ENCODE data around the gene IFITM1. TPM values are rescaled to one million over a fixed set of nuclear protein-coding genes. Genes with fewer than 3 reads are reported as not detected.

Gene IFITM1
- total and polyA plus RNA-seq, 9 of the 15 experiments (the other 6 are each of a cell fraction or from before 2014, with no cell fraction given), result 691 to 5,579 (median 974) TPM

DNA sequence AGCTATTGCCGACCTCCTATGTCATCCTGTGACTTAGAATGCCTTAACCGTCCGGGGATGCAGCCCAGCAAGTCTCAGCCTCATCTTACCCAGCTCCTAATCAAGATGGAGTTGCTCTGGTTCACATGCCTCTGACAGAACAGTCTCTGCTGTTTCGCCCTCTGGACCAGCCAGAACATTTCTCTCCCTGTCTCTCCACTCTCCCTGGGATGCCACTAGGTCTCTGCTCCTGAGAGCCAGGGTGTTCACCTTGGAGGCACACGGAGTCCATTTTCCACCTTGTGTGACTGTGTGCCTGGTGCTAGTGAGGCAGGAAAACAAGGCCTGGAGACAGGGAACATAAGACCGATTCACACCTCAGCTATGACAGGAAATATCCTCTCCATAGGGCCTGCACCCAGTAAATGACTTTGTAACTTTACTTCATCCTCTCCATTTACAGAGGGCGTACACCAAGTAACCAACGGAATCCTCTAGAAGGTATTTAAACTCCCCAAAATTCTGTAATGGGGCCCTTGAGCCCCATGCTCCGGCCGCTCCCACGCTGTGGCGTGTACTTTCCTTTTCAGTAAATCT, 38.7 kb downstream of the IFITM1 start (continued):
- TF ChIP-seq, protein P1, sequence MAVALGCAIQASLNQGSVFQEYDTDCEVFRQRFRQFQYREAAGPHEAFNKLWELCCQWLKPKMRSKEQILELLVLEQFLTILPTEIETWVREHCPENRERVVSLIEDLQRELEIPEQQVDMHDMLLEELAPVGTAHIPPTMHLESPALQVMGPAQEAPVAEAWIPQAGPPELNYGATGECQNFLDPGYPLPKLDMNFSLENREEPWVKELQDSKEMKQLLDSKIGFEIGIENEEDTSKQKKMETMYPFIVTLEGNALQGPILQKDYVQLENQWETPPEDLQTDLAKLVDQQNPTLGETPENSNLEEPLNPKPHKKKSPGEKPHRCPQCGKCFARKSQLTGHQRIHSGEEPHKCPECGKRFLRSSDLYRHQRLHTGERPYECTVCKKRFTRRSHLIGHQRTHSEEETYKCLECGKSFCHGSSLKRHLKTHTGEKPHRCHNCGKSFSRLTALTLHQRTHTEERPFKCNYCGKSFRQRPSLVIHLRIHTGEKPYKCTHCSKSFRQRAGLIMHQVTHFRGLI (CRISPR knock-in tag; IDR thresholded peaks at IDR 0.05), result peak; percentile 96
- TF ChIP-seq TEAD1 (CRISPR knock-in tag; IDR thresholded peaks at IDR 0.05) (peak in 1 of 2 experiments; percentile 97; a peak in 2 of 4 replicates), CEBPG (CRISPR knock-in tag; IDR thresholded peaks at IDR 0.05) (no peak), CEBPG (tag; conservative IDR thresholded peaks at IDR 0.05 in 1 of 2, IDR thresholded peaks at IDR 0.05 in 1 of 2) (no peak), JUN (IDR thresholded peaks at IDR 0.05; ENCODE audit: borderline replicate concordance, low read depth, low read length) (no peak), JUN (CRISPR knock-in tag; IDR thresholded peaks at IDR 0.05; ENCODE audit: borderline replicate concordance) (no peak), OTX1 (CRISPR knock-in tag; IDR thresholded peaks at IDR 0.05) (peak; percentile 83; the same call in 1 of the 2 replicates), ZNF140 (CRISPR knock-in tag; IDR thresholded peaks at IDR 0.05) (peak; percentile 84), SRF (CRISPR knock-in tag; IDR thresholded peaks at IDR 0.05) (peak in 1 of 2 experiments; percentile 83; a peak in 2 of 4 replicates), PTTG1 (tag; IDR thresholded peaks at IDR 0.05; ENCODE audit: low read depth) (peak; percentile 97), KAT8 (IDR thresholded peaks at IDR 0.05; ENCODE audit: low read depth) (no peak), PYGO2 (tag; IDR thresholded peaks at IDR 0.05) (peak; percentile 96), SMARCE1 (IDR thresholded peaks at IDR 0.05) (no peak)
- TF ChIP-seq, protein P2, sequence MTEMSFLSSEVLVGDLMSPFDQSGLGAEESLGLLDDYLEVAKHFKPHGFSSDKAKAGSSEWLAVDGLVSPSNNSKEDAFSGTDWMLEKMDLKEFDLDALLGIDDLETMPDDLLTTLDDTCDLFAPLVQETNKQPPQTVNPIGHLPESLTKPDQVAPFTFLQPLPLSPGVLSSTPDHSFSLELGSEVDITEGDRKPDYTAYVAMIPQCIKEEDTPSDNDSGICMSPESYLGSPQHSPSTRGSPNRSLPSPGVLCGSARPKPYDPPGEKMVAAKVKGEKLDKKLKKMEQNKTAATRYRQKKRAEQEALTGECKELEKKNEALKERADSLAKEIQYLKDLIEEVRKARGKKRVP (CRISPR knock-in tag; IDR thresholded peaks at IDR 0.05), result peak; percentile 90
- TF ChIP-seq, protein P3, sequence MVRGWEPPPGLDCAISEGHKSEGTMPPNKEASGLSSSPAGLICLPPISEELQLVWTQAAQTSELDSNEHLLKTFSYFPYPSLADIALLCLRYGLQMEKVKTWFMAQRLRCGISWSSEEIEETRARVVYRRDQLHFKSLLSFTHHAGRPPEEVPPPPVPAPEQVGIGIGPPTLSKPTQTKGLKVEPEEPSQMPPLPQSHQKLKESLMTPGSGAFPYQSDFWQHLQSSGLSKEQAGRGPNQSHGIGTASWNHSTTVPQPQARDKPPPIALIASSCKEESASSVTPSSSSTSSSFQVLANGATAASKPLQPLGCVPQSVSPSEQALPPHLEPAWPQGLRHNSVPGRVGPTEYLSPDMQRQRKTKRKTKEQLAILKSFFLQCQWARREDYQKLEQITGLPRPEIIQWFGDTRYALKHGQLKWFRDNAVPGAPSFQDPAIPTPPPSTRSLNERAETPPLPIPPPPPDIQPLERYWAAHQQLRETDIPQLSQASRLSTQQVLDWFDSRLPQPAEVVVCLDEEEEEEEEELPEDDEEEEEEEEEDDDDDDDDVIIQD (CRISPR knock-in tag; IDR thresholded peaks at IDR 0.05), result peak; percentile 98
- TF ChIP-seq, protein P4, sequence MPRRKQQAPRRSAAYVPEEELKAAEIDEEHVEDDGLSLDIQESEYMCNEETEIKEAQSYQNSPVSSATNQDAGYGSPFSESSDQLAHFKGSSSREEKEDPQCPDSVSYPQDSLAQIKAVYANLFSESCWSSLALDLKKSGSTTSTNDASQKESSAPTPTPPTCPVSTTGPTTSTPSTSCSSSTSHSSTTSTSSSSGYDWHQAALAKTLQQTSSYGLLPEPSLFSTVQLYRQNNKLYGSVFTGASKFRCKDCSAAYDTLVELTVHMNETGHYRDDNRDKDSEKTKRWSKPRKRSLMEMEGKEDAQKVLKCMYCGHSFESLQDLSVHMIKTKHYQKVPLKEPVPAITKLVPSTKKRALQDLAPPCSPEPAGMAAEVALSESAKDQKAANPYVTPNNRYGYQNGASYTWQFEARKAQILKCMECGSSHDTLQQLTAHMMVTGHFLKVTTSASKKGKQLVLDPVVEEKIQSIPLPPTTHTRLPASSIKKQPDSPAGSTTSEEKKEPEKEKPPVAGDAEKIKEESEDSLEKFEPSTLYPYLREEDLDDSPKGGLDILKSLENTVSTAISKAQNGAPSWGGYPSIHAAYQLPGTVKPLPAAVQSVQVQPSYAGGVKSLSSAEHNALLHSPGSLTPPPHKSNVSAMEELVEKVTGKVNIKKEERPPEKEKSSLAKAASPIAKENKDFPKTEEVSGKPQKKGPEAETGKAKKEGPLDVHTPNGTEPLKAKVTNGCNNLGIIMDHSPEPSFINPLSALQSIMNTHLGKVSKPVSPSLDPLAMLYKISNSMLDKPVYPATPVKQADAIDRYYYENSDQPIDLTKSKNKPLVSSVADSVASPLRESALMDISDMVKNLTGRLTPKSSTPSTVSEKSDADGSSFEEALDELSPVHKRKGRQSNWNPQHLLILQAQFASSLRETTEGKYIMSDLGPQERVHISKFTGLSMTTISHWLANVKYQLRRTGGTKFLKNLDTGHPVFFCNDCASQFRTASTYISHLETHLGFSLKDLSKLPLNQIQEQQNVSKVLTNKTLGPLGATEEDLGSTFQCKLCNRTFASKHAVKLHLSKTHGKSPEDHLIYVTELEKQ (CRISPR knock-in tag; IDR thresholded peaks at IDR 0.05), result peak; percentile 95
- TF ChIP-seq, protein P5, sequence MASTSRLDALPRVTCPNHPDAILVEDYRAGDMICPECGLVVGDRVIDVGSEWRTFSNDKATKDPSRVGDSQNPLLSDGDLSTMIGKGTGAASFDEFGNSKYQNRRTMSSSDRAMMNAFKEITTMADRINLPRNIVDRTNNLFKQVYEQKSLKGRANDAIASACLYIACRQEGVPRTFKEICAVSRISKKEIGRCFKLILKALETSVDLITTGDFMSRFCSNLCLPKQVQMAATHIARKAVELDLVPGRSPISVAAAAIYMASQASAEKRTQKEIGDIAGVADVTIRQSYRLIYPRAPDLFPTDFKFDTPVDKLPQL (IDR thresholded peaks at IDR 0.05; ENCODE audit: extremely low read depth, insufficient read length), result no peak
- TF ChIP-seq, protein P6, sequence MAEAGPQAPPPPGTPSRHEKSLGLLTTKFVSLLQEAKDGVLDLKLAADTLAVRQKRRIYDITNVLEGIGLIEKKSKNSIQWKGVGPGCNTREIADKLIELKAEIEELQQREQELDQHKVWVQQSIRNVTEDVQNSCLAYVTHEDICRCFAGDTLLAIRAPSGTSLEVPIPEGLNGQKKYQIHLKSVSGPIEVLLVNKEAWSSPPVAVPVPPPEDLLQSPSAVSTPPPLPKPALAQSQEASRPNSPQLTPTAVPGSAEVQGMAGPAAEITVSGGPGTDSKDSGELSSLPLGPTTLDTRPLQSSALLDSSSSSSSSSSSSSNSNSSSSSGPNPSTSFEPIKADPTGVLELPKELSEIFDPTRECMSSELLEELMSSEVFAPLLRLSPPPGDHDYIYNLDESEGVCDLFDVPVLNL (CRISPR knock-in tag; IDR thresholded peaks at IDR 0.05; ENCODE audit: low read depth), result no peak

All from K562 (cell line).